ENCODE measurements around the gene ZFP92.

- TF ChIP-seq CTCF (IDR thresholded peaks at IDR 0.05) (no peak), POLR2A (IDR thresholded peaks at IDR 0.05) (no peak), POLR2AphosphoS5 (IDR thresholded peaks at IDR 0.05) (no peak), EP300 (IDR thresholded peaks at IDR 0.05) (no peak)
Observed at GRCh38 chrX:153386097-153386496, 25.2 kb upstream of the ZFP92 start.

Data from upper lobe of left lung (tissue), 4 donors.